ENCODE data around the gene BAIAP2L2.
"Not testable (repeated sequence)": the region's sequence is repeated elsewhere in the genome, so short reads cannot be mapped to it uniquely, and the experiment has no call there.

Gene BAIAP2L2

DNA sequence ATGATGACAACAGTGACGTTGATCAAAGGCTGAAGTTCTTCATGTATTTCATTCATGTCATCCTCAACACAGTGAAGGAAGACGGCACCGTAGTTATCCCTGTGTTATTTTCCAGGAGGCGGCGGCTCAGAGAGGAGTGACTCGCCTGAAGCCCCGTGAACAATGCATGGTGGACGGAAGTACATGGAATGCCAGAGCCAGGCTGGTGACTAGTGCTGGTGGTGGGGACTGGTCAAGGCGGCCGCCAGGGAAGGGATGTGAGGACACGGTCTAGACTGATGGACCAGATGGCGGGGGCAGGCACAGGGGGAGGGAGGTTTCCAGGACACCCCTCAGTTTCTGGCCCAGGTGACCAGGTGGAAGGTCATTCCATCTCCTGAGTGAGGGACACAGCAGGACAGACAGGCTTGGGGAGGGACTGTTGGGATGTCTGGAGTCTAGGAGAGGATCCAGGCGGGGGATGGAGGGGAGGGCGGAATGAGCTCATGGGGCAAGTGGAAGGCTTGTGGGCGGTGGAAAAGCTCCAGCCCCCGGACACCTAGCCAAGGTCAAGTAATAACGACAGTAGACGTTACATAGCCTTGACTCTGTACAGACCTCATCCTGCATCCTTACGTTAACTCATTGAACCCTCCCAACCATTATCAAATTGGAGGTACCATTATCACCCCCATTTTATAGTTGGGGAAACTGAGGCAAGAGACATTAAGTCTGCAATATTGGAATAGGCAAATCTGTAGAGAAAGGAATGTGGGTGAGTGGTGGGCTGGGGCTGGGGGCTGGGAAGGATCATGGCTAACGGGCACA is 69.3 kb downstream of the BAIAP2L2 start:
- no peak for DNase-seq (ENCODE audit: extremely low read depth, low read depth)
- TF ChIP-seq, protein P1, sequence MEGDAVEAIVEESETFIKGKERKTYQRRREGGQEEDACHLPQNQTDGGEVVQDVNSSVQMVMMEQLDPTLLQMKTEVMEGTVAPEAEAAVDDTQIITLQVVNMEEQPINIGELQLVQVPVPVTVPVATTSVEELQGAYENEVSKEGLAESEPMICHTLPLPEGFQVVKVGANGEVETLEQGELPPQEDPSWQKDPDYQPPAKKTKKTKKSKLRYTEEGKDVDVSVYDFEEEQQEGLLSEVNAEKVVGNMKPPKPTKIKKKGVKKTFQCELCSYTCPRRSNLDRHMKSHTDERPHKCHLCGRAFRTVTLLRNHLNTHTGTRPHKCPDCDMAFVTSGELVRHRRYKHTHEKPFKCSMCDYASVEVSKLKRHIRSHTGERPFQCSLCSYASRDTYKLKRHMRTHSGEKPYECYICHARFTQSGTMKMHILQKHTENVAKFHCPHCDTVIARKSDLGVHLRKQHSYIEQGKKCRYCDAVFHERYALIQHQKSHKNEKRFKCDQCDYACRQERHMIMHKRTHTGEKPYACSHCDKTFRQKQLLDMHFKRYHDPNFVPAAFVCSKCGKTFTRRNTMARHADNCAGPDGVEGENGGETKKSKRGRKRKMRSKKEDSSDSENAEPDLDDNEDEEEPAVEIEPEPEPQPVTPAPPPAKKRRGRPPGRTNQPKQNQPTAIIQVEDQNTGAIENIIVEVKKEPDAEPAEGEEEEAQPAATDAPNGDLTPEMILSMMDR (IDR thresholded peaks at IDR 0.05; ENCODE audit: low read depth, low read length, missing control alignments) = no peak
- no peak overlapping the region for H3K4me3 ChIP-seq (replicated peaks; ENCODE audit: low read depth, low read length)

DNA sequence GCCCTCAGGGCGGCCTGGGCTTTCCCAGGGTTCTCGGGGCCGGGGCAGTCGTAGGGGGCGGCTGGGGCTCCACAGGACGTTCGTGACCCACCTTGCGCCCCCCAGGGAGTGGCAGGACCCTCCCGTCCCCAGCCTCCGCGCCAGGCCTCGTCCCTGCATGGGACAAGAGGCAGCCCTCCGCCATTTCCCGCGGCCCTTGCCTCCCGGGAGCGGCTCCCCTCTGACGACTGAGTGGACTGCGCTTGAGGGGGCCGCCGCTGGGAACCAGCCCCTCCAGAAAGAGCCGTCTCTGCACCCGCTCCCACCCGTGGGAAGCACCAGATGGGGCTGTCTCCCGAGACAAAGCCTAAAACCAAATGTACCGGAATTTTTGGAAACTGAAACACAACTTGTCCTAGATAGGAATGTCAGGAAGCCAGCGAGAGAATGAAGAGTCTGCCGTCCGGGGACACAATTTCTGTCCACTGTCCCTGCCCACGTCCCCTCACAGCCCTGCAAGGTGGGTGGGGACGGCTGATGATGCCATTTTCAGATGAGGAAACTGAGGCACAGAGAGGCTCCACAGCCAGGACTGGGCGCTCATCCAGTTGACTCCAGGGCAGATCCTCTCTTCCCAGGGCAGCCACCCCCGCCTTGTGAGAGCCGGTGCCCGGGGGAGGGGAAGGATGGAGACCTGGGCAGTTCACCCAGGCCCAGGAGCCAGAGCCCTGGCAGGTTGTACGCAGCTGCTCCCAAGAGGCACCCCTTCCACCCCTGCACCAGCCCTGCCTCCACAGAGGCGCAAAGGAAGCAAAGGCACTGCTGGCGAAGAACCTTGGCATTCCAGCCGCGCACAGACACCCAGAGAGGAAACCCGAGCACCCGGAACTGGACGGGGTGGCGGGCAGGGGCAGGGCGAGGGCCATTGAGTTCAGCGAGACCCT is 71.3 kb downstream of the BAIAP2L2 start:
- TF ChIP-seq, protein P1 (IDR thresholded peaks at IDR 0.05; ENCODE audit: low read depth, low read length, missing control alignments) = no peak
- no peak for DNase-seq (ENCODE audit: extremely low read depth, low read depth)
- no peak overlapping the region for H3K4me3 ChIP-seq (replicated peaks; ENCODE audit: low read depth, low read length)

DNA sequence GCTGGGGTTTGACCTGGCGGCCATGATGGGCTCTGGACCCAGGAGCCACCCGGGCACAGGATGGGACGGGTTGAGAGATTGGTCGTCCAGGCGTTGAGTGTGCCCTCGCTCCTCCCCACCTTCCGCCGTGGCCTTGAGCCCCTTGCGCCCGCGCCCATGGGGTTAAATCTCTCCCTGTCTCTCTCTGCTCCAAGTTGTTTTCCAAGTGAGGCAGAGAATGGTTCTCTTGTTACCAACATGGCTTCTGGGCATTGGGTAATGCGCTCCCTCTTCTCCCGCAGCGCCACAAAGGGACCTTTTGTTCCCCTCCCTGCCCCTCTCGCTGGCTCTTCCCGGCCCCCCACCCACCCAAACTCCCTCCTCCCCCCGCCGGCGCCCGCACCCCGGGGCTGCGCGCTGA is 72.1 kb downstream of the BAIAP2L2 start:
- TF ChIP-seq, protein P1 (IDR thresholded peaks at IDR 0.05; ENCODE audit: low read depth, low read length, missing control alignments) = no peak
- DNase-seq (ENCODE audit: extremely low read depth, low read depth) = no peak
- no peak overlapping the region for H3K4me3 ChIP-seq (replicated peaks; ENCODE audit: low read depth, low read length)

- H3K4me3 ChIP-seq (replicated peaks; ENCODE audit: low read depth, low read length); DNase-seq (ENCODE audit: extremely low read depth, low read depth): not testable (repeated sequence)
Observed at GRCh38 chr22:38037367-38038150, 72.9 kb downstream of the BAIAP2L2 start.

DNA sequence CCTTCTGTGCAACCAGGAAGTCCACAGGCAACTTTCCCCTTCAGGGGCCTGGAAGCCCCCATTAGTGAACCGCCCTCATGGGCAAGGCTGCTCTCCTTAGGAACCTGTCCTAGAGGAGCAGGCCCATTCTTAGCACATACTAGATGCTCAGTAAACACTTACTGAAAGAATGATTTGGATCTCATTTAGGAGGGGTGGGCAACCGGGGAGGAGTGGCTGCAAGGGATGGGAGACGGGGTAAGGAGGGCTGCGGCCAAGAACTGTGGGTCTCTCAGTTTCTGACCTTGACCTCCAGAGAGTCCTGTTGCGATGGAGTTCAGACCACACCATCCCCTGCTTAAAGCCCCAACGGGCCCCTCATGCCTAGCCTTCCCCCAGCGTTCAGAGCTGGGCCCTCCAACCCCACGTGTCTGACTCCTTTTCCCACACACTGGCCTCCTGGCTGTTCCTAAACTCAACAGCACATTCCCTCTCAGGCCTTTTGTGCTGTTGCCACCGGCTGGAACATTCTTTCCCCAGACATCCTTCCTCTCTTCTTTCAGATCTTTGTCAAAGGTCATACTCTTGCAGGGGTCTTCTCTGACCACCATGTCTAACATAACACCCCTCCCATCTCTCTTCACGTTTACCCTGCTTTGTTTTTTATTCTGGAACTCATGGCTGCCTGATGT is 74.0 kb downstream of the BAIAP2L2 start:
- no peak overlapping the region for H3K4me3 ChIP-seq (replicated peaks; ENCODE audit: low read depth, low read length)
- TF ChIP-seq, protein P1 (IDR thresholded peaks at IDR 0.05; ENCODE audit: low read depth, low read length, missing control alignments) = no peak

GRCh38 chr22:38035530-38035885 is 75.0 kb downstream of the BAIAP2L2 start:
- no peak overlapping the region for H3K4me3 ChIP-seq (replicated peaks; ENCODE audit: low read depth, low read length)
- TF ChIP-seq, protein P1 (IDR thresholded peaks at IDR 0.05; ENCODE audit: low read depth, low read length, missing control alignments) = no peak
- no peak for DNase-seq (ENCODE audit: extremely low read depth, low read depth)

More for the DNA sequence above, 74.0 kb downstream of the BAIAP2L2 start:
- no peak for DNase-seq (ENCODE audit: extremely low read depth, low read depth)

Measured in HFF-Myc (cell line).